Activated T-cell treated with anti-CD3 and anti-CD28 coated beads, Interleukin-2, amount 50 U/mL, for 72 hours (primary cell): Measurements from ENCODE around the gene GRIPAP1. TPM values are rescaled to one million over a fixed set of nuclear protein-coding genes. Genes with fewer than 3 reads are reported as not detected.
"Not testable (repeated sequence)": the region's sequence is repeated elsewhere in the genome, so short reads cannot be mapped to it uniquely, and the experiment has no call there.

Experiments
- ATAC-seq, 2 donors: fragments of 150-1000 bp; cut with Tn5 transposase; replicated peaks in 1 of 2; 2 replicates each; pipeline ENCODE4 v1.10.0; 2021; ENCODE audit warnings: moderate library complexity in 2 of 2, mild to moderate bottlenecking in 1 of 2
- DNase-seq, 2 donors: peaks; one replicate each; pipeline ENCODE4 v3.0.0; 2021 to 2022; ENCODE audit warnings: mixed read lengths in 1 of 2
- H3K27ac Mint-ChIP-seq: one replicate; pipeline ENCODE4 v1.8.0; 2022; ENCODE audit warnings: mild to moderate bottlenecking, moderate library complexity, mixed read lengths
- H3K27me3 Mint-ChIP-seq: one replicate; pipeline ENCODE4 v1.8.0; 2022; ENCODE audit warnings: low read depth, mixed read lengths
- H3K36me3 Mint-ChIP-seq, 2 donors: one replicate each; pipeline ENCODE4 v1.8.0; 2022; ENCODE audit warnings: mixed read lengths in 2 of 2, mild to moderate bottlenecking in 1 of 2; ENCODE audit not compliant: insufficient read depth in 2 of 2
- H3K4me1 Mint-ChIP-seq: one replicate; pipeline ENCODE4 v1.8.0; 2022; ENCODE audit warnings: low read depth, mixed read lengths
- H3K4me3 Mint-ChIP-seq, 2 donors: one replicate each; pipeline ENCODE4 v1.8.0; 2022; ENCODE audit warnings: mild to moderate bottlenecking in 2 of 2, mixed read lengths in 2 of 2, moderate library complexity in 2 of 2
- H3K9me3 Mint-ChIP-seq, 2 donors: one replicate each; pipeline ENCODE4 v1.8.0; 2022; ENCODE audit warnings: mixed read lengths in 2 of 2
- total RNA-seq, 2 donors: library from RNA; stranded (reverse); gene quantifications; one replicate each; pipeline ENCODE4 v1.2.3, GENCODE V29; 2022

GRIPAP1 gene
- total RNA-seq, 2 donors from 2014 or later: 108 to 114 TPM

GRCh38 chrX:48983081-48983480, 19.0 kb downstream of the GRIPAP1 start:
- no peaks in the 10 kb centered on the region for H3K4me1 Mint-ChIP-seq
- no peak overlapping the region for H3K27ac Mint-ChIP-seq
- DNase-seq: no peak
- H3K36me3 Mint-ChIP-seq: peaks cover 3 to 17% of the 10 kb centered on the region in 2 donors
- no peak overlapping the region for H3K4me3 Mint-ChIP-seq
- no peak for ATAC-seq
- H3K9me3 Mint-ChIP-seq: no peaks in the 10 kb centered on the region
- H3K27me3 Mint-ChIP-seq: peaks cover 17% of the 10 kb centered on the region

GRCh38 chrX:48981178-48981577, 20.9 kb downstream of the GRIPAP1 start:
- ATAC-seq (no peak), DNase-seq (no peak)
- Mint-ChIP-seq H3K4me1 (no peaks in the 10 kb centered on the region), H3K4me3 (no peak overlapping the region), H3K27ac (no peak overlapping the region), H3K27me3 (peaks cover 17% of the 10 kb centered on the region), H3K36me3 (peaks cover 5 to 16% of the 10 kb centered on the region in 2 donors), H3K9me3 (no peaks in the 10 kb centered on the region)

- not testable (repeated sequence) for ATAC-seq, H3K4me1 Mint-ChIP-seq, H3K27ac Mint-ChIP-seq, H3K4me3 Mint-ChIP-seq, DNase-seq, H3K9me3 Mint-ChIP-seq
- H3K27me3 Mint-ChIP-seq: peaks cover 17% of the 10 kb centered on the region
- H3K36me3 Mint-ChIP-seq: peaks cover 9 to 14% of the 10 kb centered on the region in 2 donors
Observed at GRCh38 chrX:48980341-48980740, 21.7 kb downstream of the GRIPAP1 start.

- Mint-ChIP-seq H3K4me3 (no peak overlapping the region), H3K27ac (no peak overlapping the region), H3K9me3 (no peaks in the 10 kb centered on the region), H3K36me3 (peaks cover 9 to 11% of the 10 kb centered on the region in 2 donors), H3K4me1 (peaks cover under 1% of the 10 kb centered on the region), H3K27me3 (peaks cover 17% of the 10 kb centered on the region)
- DNase-seq (no peak), ATAC-seq (no peak)
Observed at GRCh38 chrX:48978226-48978625, 23.8 kb downstream of the GRIPAP1 start.

- Mint-ChIP-seq H3K27me3 (peaks cover 21% of the 10 kb centered on the region), H3K27ac (no peak overlapping the region), H3K9me3 (no peaks in the 10 kb centered on the region), H3K4me3 (no peak overlapping the region), H3K4me1 (peaks cover 15% of the 10 kb centered on the region), H3K36me3 (peaks cover 9 to 11% of the 10 kb centered on the region in 2 donors)
- no peak for ATAC-seq
- DNase-seq: no peak
Observed at GRCh38 chrX:48976086-48976485, 26.0 kb downstream of the GRIPAP1 start.

GRCh38 chrX:48975541-48975940, 26.5 kb downstream of the GRIPAP1 start:
- H3K4me3 Mint-ChIP-seq: no peak overlapping the region
- DNase-seq (no peak), ATAC-seq (no peak)
- peaks cover 9 to 11% of the 10 kb centered on the region in 2 donors for H3K36me3 Mint-ChIP-seq
- H3K27me3 Mint-ChIP-seq: peaks cover 27% of the 10 kb centered on the region
- H3K9me3 Mint-ChIP-seq: no peaks in the 10 kb centered on the region
- peak overlapping the region; percentile 26 for H3K27ac Mint-ChIP-seq
- H3K4me1 Mint-ChIP-seq: peaks cover 15% of the 10 kb centered on the region

GRCh38 chrX:48975041-48975440, 27.0 kb downstream of the GRIPAP1 start:
- H3K4me3 Mint-ChIP-seq: no peak overlapping the region
- H3K27ac Mint-ChIP-seq: no peak overlapping the region
- peaks cover 31% of the 10 kb centered on the region for H3K27me3 Mint-ChIP-seq
- peaks cover 7 to 9% of the 10 kb centered on the region in 2 donors for H3K36me3 Mint-ChIP-seq
- ATAC-seq (no peak), DNase-seq (no peak)
- H3K9me3 Mint-ChIP-seq: no peaks in the 10 kb centered on the region
- H3K4me1 Mint-ChIP-seq: peaks cover 15% of the 10 kb centered on the region

GRCh38 chrX:48974574-48974973, 27.5 kb downstream of the GRIPAP1 start:
- no peaks in the 10 kb centered on the region for H3K9me3 Mint-ChIP-seq
- H3K27me3 Mint-ChIP-seq: peaks cover 31% of the 10 kb centered on the region
- ATAC-seq (no peak), DNase-seq (no peak)
- H3K4me1 Mint-ChIP-seq: peaks cover 15% of the 10 kb centered on the region
- no peak overlapping the region for H3K4me3 Mint-ChIP-seq
- H3K36me3 Mint-ChIP-seq: peaks cover 6 to 9% of the 10 kb centered on the region in 2 donors
- no peak overlapping the region for H3K27ac Mint-ChIP-seq

GRCh38 chrX:48974033-48974432, 28.0 kb downstream of the GRIPAP1 start:
- ATAC-seq (no peak), DNase-seq (no peak)
- peaks cover 32% of the 10 kb centered on the region for H3K27me3 Mint-ChIP-seq
- no peaks in the 10 kb centered on the region for H3K9me3 Mint-ChIP-seq
- H3K36me3 Mint-ChIP-seq: peaks cover 6 to 9% of the 10 kb centered on the region in 2 donors
- peaks cover 15% of the 10 kb centered on the region for H3K4me1 Mint-ChIP-seq
- H3K27ac Mint-ChIP-seq: no peak overlapping the region
- no peak overlapping the region for H3K4me3 Mint-ChIP-seq

- DNase-seq: peak in 1 of 2 donors; percentile 25
- Mint-ChIP-seq H3K36me3 (peaks cover 4% of the 10 kb centered on the region in 2 donors), H3K27ac (no peak overlapping the region), H3K4me3 (peak overlapping the region; percentile 40 to 57), H3K27me3 (peaks cover 34% of the 10 kb centered on the region), H3K9me3 (no peaks in the 10 kb centered on the region), H3K4me1 (peaks cover 15% of the 10 kb centered on the region)
- ATAC-seq: peak; percentile 35 to 59
Observed at GRCh38 chrX:48972220-48973164, 29.6 kb downstream of the GRIPAP1 start.

- DNase-seq: no peak
- H3K4me3 Mint-ChIP-seq: peak within 1 kb of the TSS; percentile 40 to 57
- no peaks in the 10 kb centered on the region for H3K9me3 Mint-ChIP-seq
- H3K27me3 Mint-ChIP-seq: peaks cover 34% of the 10 kb centered on the region
- peaks cover 15% of the 10 kb centered on the region for H3K4me1 Mint-ChIP-seq
- peak in 1 of 2 donors; percentile 15 for ATAC-seq
- H3K36me3 Mint-ChIP-seq: peaks cover 4% of the 10 kb centered on the region in 2 donors
- H3K27ac Mint-ChIP-seq: no peak within 1 kb of the TSS
Observed at GRCh38 chrX:48971249-48972219, 30.5 kb downstream of the GRIPAP1 start, which contains the start of gene KCND1. TSS of gene KCND1 (minus strand) at chrX:48971844. CDS start at chrX:48970271, 1,573 bp downstream.

GRCh38 chrX:48969471-48969870, 32.6 kb downstream of the GRIPAP1 start:
- peaks cover 15% of the 10 kb centered on the region for H3K4me1 Mint-ChIP-seq
- H3K27ac Mint-ChIP-seq: no peak overlapping the region
- peaks cover 0 to under 1% of the 10 kb centered on the region in 2 donors for H3K36me3 Mint-ChIP-seq
- H3K9me3 Mint-ChIP-seq: no peaks in the 10 kb centered on the region
- ATAC-seq (no peak), DNase-seq (no peak)
- peaks cover 29% of the 10 kb centered on the region for H3K27me3 Mint-ChIP-seq
- H3K4me3 Mint-ChIP-seq: no peak overlapping the region
